Measurements from ENCODE around the gene NEMF.
"Not testable (repeated sequence)": the region's sequence is repeated elsewhere in the genome, so short reads cannot be mapped to it uniquely, and the experiment has no call there.

NEMF gene

GRCh38 chr14:49852301-49853157, at the start of gene NEMF:
Gene NEMF, minus strand, starts transcription at chr14:49852788. Its CDS starts 35 bp downstream, at chr14:49852753.
- peak; percentile 50 to 67 (median 58) for DNase-seq (ENCODE audit: low read depth in 3 of 3, low spot score in 1 of 3)

- no peak for DNase-seq (ENCODE audit: low read depth in 3 of 3, low spot score in 1 of 3)
Measured at GRCh38 chr14:49900973-49901372, 48.4 kb upstream of the NEMF start.

GRCh38 chr14:49898485-49898884, 45.9 kb upstream of the NEMF start:
- no peak for DNase-seq (ENCODE audit: low read depth in 3 of 3, low spot score in 1 of 3)

- DNase-seq (ENCODE audit: low read depth in 3 of 3, low spot score in 1 of 3), result no peak
Measured at GRCh38 chr14:49897965-49898364, 45.4 kb upstream of the NEMF start.

- no peak for DNase-seq (ENCODE audit: low read depth in 3 of 3, low spot score in 1 of 3)
Measured at GRCh38 chr14:49897414-49897813, 44.8 kb upstream of the NEMF start.

GRCh38 chr14:49896966-49897365, 44.4 kb upstream of the NEMF start:
- DNase-seq (ENCODE audit: low read depth in 3 of 3, low spot score in 1 of 3), result no peak

- not testable (repeated sequence) for DNase-seq (ENCODE audit: low read depth in 3 of 3, low spot score in 1 of 3)
Measured at GRCh38 chr14:49896272-49896671, 43.7 kb upstream of the NEMF start.

- DNase-seq (ENCODE audit: low read depth in 3 of 3, low spot score in 1 of 3), result no peak
Measured at GRCh38 chr14:49895480-49895879, 42.9 kb upstream of the NEMF start.

- not testable (repeated sequence) for DNase-seq (ENCODE audit: low read depth in 3 of 3, low spot score in 1 of 3)
Measured at GRCh38 chr14:49894214-49895107, 41.9 kb upstream of the NEMF start.

- DNase-seq (ENCODE audit: low read depth in 3 of 3, low spot score in 1 of 3), result peak; percentile 37 to 61 (median 42)
Measured at GRCh38 chr14:49893309-49894213, 41.0 kb upstream of the NEMF start.

GRCh38 chr14:49892636-49893308, 40.2 kb upstream of the NEMF start, which contains the start of gene ARF6:
Gene ARF6, plus strand, starts transcription at chr14:49893082. Its CDS starts 655 bp downstream, at chr14:49893737.
- peak; percentile 90 to 93 (median 91) for DNase-seq (ENCODE audit: low read depth in 3 of 3, low spot score in 1 of 3)

- no peak for DNase-seq (ENCODE audit: low read depth in 3 of 3, low spot score in 1 of 3)
Measured at GRCh38 chr14:49892301-49892635, 39.7 kb upstream of the NEMF start.

GRCh38 chr14:49888293-49888692, 35.7 kb upstream of the NEMF start:
- DNase-seq (ENCODE audit: low read depth in 3 of 3, low spot score in 1 of 3), result no peak

GRCh38 chr14:49886523-49886922, 33.9 kb upstream of the NEMF start:
- no peak for DNase-seq (ENCODE audit: low read depth in 3 of 3, low spot score in 1 of 3)

GRCh38 chr14:49882826-49883694, 30.5 kb upstream of the NEMF start:
- DNase-seq (ENCODE audit: low read depth in 3 of 3, low spot score in 1 of 3), result no peak

- no peak for DNase-seq (ENCODE audit: low read depth in 3 of 3, low spot score in 1 of 3)
Measured at GRCh38 chr14:49881350-49882001, 28.9 kb upstream of the NEMF start.

GRCh38 chr14:49880267-49881064, 27.9 kb upstream of the NEMF start:
- DNase-seq (ENCODE audit: low read depth in 3 of 3, low spot score in 1 of 3), result no peak

GRCh38 chr14:49879646-49880204, 27.1 kb upstream of the NEMF start:
- DNase-seq (ENCODE audit: low read depth in 3 of 3, low spot score in 1 of 3), result no peak
